Karpas-422 (cell line): ENCODE data around the gene EHBP1L1. TPM values are rescaled to one million over a fixed set of nuclear protein-coding genes. Genes with fewer than 3 reads are reported as not detected.

Experiments used
- DNase-seq: peaks from one replicate; pipeline ENCODE4 v3.0.0-alpha.2; 2015
- H2AFZ ChIP-seq: fragments of 200-600 bp; sonication (generic); 2 replicates; pipeline ENCODE4 v1.6.1; 2014; ENCODE audit warnings: antibody characterized with exemption, low read length, mixed read lengths
- H3K27ac ChIP-seq: fragments of 200-600 bp; sonication (generic); 2 replicates; pipeline ENCODE4 v1.5.1; 2014; ENCODE audit warnings: mild to moderate bottlenecking, low read length, moderate library complexity
- H3K27me3 ChIP-seq: fragments of 200-600 bp; sonication (generic); 2 replicates; pipeline ENCODE4 v1.6.1; 2014; ENCODE audit warnings: low read length, mixed read lengths
- H3K36me3 ChIP-seq: fragments of 200-600 bp; sonication (generic); 2 replicates; pipeline ENCODE4 v1.6.1; 2014; ENCODE audit warnings: low read length, mixed read lengths; ENCODE audit not compliant: insufficient read depth
- H3K4me1 ChIP-seq: fragments of 200-600 bp; sonication (generic); 2 replicates; pipeline ENCODE4 v1.6.1; 2014; ENCODE audit warnings: mild to moderate bottlenecking, low read length, mixed read lengths
- H3K4me2 ChIP-seq: fragments of 200-600 bp; sonication (generic); 2 replicates; pipeline ENCODE4 v1.6.1; 2014; ENCODE audit warnings: low read length, low read depth, mild to moderate bottlenecking; ENCODE audit not compliant: poor library complexity, severe bottlenecking
- H3K4me3 ChIP-seq: fragments of 200-600 bp; sonication (generic); 2 replicates; pipeline ENCODE4 v1.5.1; 2014; ENCODE audit warnings: mild to moderate bottlenecking, antibody characterized with exemption, low read length, mixed read lengths
- H3K79me2 ChIP-seq: fragments of 200-600 bp; sonication (generic); 2 replicates; pipeline ENCODE4 v1.6.1; 2014; ENCODE audit warnings: mild to moderate bottlenecking, low read length, mixed read lengths
- H3K9ac ChIP-seq: fragments of 200-600 bp; sonication (generic); 2 replicates; pipeline ENCODE4 v1.6.0; 2014; ENCODE audit warnings: low read length
- H3K9me2 ChIP-seq: fragments of 200-600 bp; sonication (generic), shearing (Covaris generic); replicated peaks from 2 replicates; pipeline ENCODE4 v1.6.0; 2014; ENCODE audit warnings: mild to moderate bottlenecking, low read length, moderate library complexity; ENCODE audit not compliant: insufficient read depth
- H3K9me3 ChIP-seq: fragments of 300-700, 200-600 bp; sonication (generic); 2 replicates; pipeline ENCODE4 v1.6.1; 2014; ENCODE audit warnings: low read length, mixed read lengths
- H4K20me1 ChIP-seq: fragments of 200-600 bp; sonication (generic); 2 replicates; pipeline ENCODE4 v1.6.1; 2014; ENCODE audit warnings: mild to moderate bottlenecking, antibody characterized with exemption, low read length, low read depth; ENCODE audit not compliant: insufficient read depth
- total RNA-seq: library from RNA; depleted of rRNA; stranded (reverse); fragments of >200 nt; shearing (Covaris generic); gene quantifications from 2 replicates; pipeline ENCODE4 v1.2.3, GENCODE V29; 2014; ENCODE audit warnings: low replicate concordance; rRNA removed

Gene EHBP1L1
- total RNA-seq, result 19.9 and 75.1 TPM in 2 replicates

- Histone ChIP-seq H3K9ac (peak within 1 kb of the TSS; percentile 83), H3K36me3 (no peaks in the 10 kb centered on the region), H3K27me3 (no peaks in the 10 kb centered on the region), H2AFZ (0 out of 2 replicates have a peak within 1 kb of the TSS, but pooled peaks have one; percentile 48), H3K79me2 (peaks cover 35% of the 10 kb centered on the region), H3K27ac (peak within 1 kb of the TSS; percentile 91), H3K9me3 (no peaks in the 10 kb centered on the region), H3K4me3 (peak within 1 kb of the TSS; percentile 98), H3K4me1 (peaks cover 59% of the 10 kb centered on the region), H3K4me2 (peak within 1 kb of the TSS; percentile 97), H4K20me1 (peaks cover 11% of the 10 kb centered on the region; the same call in 1 of the 2 replicates), H3K9me2 (no peaks in the 10 kb centered on the region)
- DNase-seq, result peak; percentile 90
These were observed at the start of gene EHBP1L1 for GRCh38 chr11:65575568-65576231. EHBP1L1 (plus strand) TSS chr11:65576053; CDS start chr11:65576303, 250 bp downstream.

GRCh38 chr11:65526744-65527143, 49.1 kb upstream of the EHBP1L1 start:
- H4K20me1 ChIP-seq, result 0 out of 2 replicates have a peak, but pooled peaks cover 6% of the 10 kb centered on the region
- H3K4me2 ChIP-seq, result no peak overlapping the region
- no peak overlapping the region for H2AFZ ChIP-seq
- no peaks in the 10 kb centered on the region for H3K9me3 ChIP-seq
- peaks cover 11% of the 10 kb centered on the region; the same call in 1 of the 2 replicates for H3K36me3 ChIP-seq
- no peak overlapping the region for H3K4me3 ChIP-seq
- peaks cover 22% of the 10 kb centered on the region for H3K79me2 ChIP-seq
- no peak overlapping the region for H3K27ac ChIP-seq
- H3K9ac ChIP-seq, result peak overlapping the region; percentile 86; the same call in 1 of the 2 replicates
- no peaks in the 10 kb centered on the region for H3K9me2 ChIP-seq
- H3K27me3 ChIP-seq, result no peaks in the 10 kb centered on the region
- H3K4me1 ChIP-seq, result peaks cover 24% of the 10 kb centered on the region
- no peak for DNase-seq

GRCh38 chr11:65528819-65529350, 47.0 kb upstream of the EHBP1L1 start:
- Histone ChIP-seq H3K9me2 (no peaks in the 10 kb centered on the region), H4K20me1 (0 out of 2 replicates have a peak, but pooled peaks cover 6% of the 10 kb centered on the region), H3K9me3 (no peaks in the 10 kb centered on the region), H3K4me3 (no peak overlapping the region), H3K4me1 (peaks cover 15% of the 10 kb centered on the region), H3K9ac (no peak overlapping the region), H3K4me2 (no peak overlapping the region), H2AFZ (no peak overlapping the region), H3K36me3 (peaks cover 11% of the 10 kb centered on the region; the same call in 1 of the 2 replicates), H3K27ac (no peak overlapping the region), H3K79me2 (peaks cover 22% of the 10 kb centered on the region), H3K27me3 (no peaks in the 10 kb centered on the region)
- no peak for DNase-seq

- H3K9ac ChIP-seq, result no peak overlapping the region
These were observed 46.2 kb upstream of the EHBP1L1 start for GRCh38 chr11:65529475-65530156.

GRCh38 chr11:65530157-65530496, 45.7 kb upstream of the EHBP1L1 start:
- peak; percentile 62 for DNase-seq

More at GRCh38 chr11:65529475-65530156, 46.2 kb upstream of the EHBP1L1 start:
- H3K4me3 ChIP-seq, result no peak overlapping the region
- H2AFZ ChIP-seq, result no peak overlapping the region
- H3K9me3 ChIP-seq, result no peaks in the 10 kb centered on the region
- peaks cover 10% of the 10 kb centered on the region for H3K4me1 ChIP-seq
- H3K27ac ChIP-seq, result no peak overlapping the region
- no peaks in the 10 kb centered on the region for H4K20me1 ChIP-seq
- no peaks in the 10 kb centered on the region for H3K27me3 ChIP-seq
- no peak for DNase-seq
- H3K4me2 ChIP-seq, result no peak overlapping the region
- H3K9me2 ChIP-seq, result no peaks in the 10 kb centered on the region
- H3K36me3 ChIP-seq, result peaks cover 11% of the 10 kb centered on the region; the same call in 1 of the 2 replicates
- peaks cover 22% of the 10 kb centered on the region for H3K79me2 ChIP-seq

GRCh38 chr11:65532388-65533064, 43.3 kb upstream of the EHBP1L1 start:
- Histone ChIP-seq H3K27ac (no peak overlapping the region), H4K20me1 (no peaks in the 10 kb centered on the region), H3K9me3 (no peaks in the 10 kb centered on the region), H3K27me3 (no peaks in the 10 kb centered on the region), H3K9ac (no peak overlapping the region), H3K79me2 (no peaks in the 10 kb centered on the region), H3K4me2 (no peak overlapping the region), H3K9me2 (no peaks in the 10 kb centered on the region), H3K4me1 (no peaks in the 10 kb centered on the region), H3K36me3 (peaks cover 7% of the 10 kb centered on the region; the same call in 1 of the 2 replicates), H3K4me3 (no peak overlapping the region), H2AFZ (no peak overlapping the region)
- no peak for DNase-seq

More at GRCh38 chr11:65530157-65530496, 45.7 kb upstream of the EHBP1L1 start:
- Histone ChIP-seq H3K79me2 (peaks cover 20% of the 10 kb centered on the region), H3K4me1 (peaks cover 10% of the 10 kb centered on the region), H3K4me2 (no peak overlapping the region), H3K9me3 (no peaks in the 10 kb centered on the region), H2AFZ (no peak overlapping the region), H3K4me3 (no peak overlapping the region), H3K9ac (no peak overlapping the region), H3K36me3 (peaks cover 11% of the 10 kb centered on the region; the same call in 1 of the 2 replicates), H3K27ac (no peak overlapping the region), H3K27me3 (no peaks in the 10 kb centered on the region), H4K20me1 (no peaks in the 10 kb centered on the region), H3K9me2 (no peaks in the 10 kb centered on the region)

- peaks cover 4% of the 10 kb centered on the region; the same call in 1 of the 2 replicates for H3K36me3 ChIP-seq
- H3K9ac ChIP-seq, result no peak overlapping the region
- H4K20me1 ChIP-seq, result no peaks in the 10 kb centered on the region
These were observed 40.8 kb upstream of the EHBP1L1 start for GRCh38 chr11:65535102-65535501.

More at GRCh38 chr11:65535102-65535501, 40.8 kb upstream of the EHBP1L1 start:
- no peaks in the 10 kb centered on the region for H3K27me3 ChIP-seq
- no peak overlapping the region for H3K4me3 ChIP-seq
- peaks cover 7% of the 10 kb centered on the region for H3K4me1 ChIP-seq
- no peak overlapping the region for H3K27ac ChIP-seq
- no peak for DNase-seq
- no peaks in the 10 kb centered on the region for H3K9me2 ChIP-seq
- H3K9me3 ChIP-seq, result no peaks in the 10 kb centered on the region
- no peak overlapping the region for H3K4me2 ChIP-seq
- H3K79me2 ChIP-seq, result no peaks in the 10 kb centered on the region
- no peak overlapping the region for H2AFZ ChIP-seq
